ENCODE measurements around the gene MRPL50.

MRPL50 gene

GRCh38 chr9:101398068-101398929, at the start of gene MRPL50, which contains the start of gene ZNF189:
MRPL50 (minus strand) TSS chr9:101398618; CDS start chr9:101398592, 26 bp downstream.
ZNF189 (plus strand) TSS chr9:101398851; CDS start chr9:101399157, 306 bp downstream.
- Histone ChIP-seq H3K9ac (ENCODE audit: low read depth in 1 of 2, low read length in 2 of 2) (peak within 1 kb of the TSS; percentile 93 to 96), H3K27me3 (ENCODE audit: control insufficient read depth in 1 of 2, insufficient read depth in 2 of 2, low read length in 2 of 2) (no peaks in the 10 kb centered on the region), H3K4me3 (ENCODE audit: low read depth in 1 of 2, low read length in 2 of 2) (peak within 1 kb of the TSS; percentile 94 to 96), H3K27ac (ENCODE audit: low read depth, low read length) (peak within 1 kb of the TSS; percentile 69), H3K9me3 (ENCODE audit: control insufficient read depth in 1 of 2, low read length in 2 of 2) (peaks cover 0 to 10% of the 10 kb centered on the region in 2 donors), H3K36me3 (ENCODE audit: control insufficient read depth in 1 of 2, insufficient read depth in 2 of 2, low read length in 2 of 2) (peaks cover 26 to 37% of the 10 kb centered on the region in 2 donors), H3K4me1 (ENCODE audit: control insufficient read depth in 1 of 2, insufficient read depth in 2 of 2, low read length in 2 of 2) (peaks cover 27 to 34% of the 10 kb centered on the region in 2 donors)

- H3K9ac ChIP-seq (ENCODE audit: low read depth in 1 of 2, low read length in 2 of 2), result no peak overlapping the region
- H3K27me3 ChIP-seq (ENCODE audit: control insufficient read depth in 1 of 2, insufficient read depth in 2 of 2, low read length in 2 of 2), result no peaks in the 10 kb centered on the region
- H3K36me3 ChIP-seq (ENCODE audit: control insufficient read depth in 1 of 2, insufficient read depth in 2 of 2, low read length in 2 of 2), result no peaks in the 10 kb centered on the region
- peaks cover 28 to 35% of the 10 kb centered on the region in 2 donors for H3K4me1 ChIP-seq (ENCODE audit: control insufficient read depth in 1 of 2, insufficient read depth in 2 of 2, low read length in 2 of 2)
- no peak overlapping the region for H3K27ac ChIP-seq (ENCODE audit: low read depth, low read length)
- H3K4me3 ChIP-seq (ENCODE audit: low read depth in 1 of 2, low read length in 2 of 2), result no peak overlapping the region
- H3K9me3 ChIP-seq (ENCODE audit: control insufficient read depth in 1 of 2, low read length in 2 of 2), result no peaks in the 10 kb centered on the region
Measured at GRCh38 chr9:101446732-101447131, 48.3 kb upstream of the MRPL50 start.

GRCh38 chr9:101445353-101446029, 47.1 kb upstream of the MRPL50 start:
- Histone ChIP-seq H3K4me3 (ENCODE audit: low read depth in 1 of 2, low read length in 2 of 2) (peak overlapping the region; percentile 21 to 36), H3K9ac (ENCODE audit: low read depth in 1 of 2, low read length in 2 of 2) (peak overlapping the region; percentile 12 to 40), H3K27me3 (ENCODE audit: control insufficient read depth in 1 of 2, insufficient read depth in 2 of 2, low read length in 2 of 2) (no peaks in the 10 kb centered on the region)

GRCh38 chr9:101443364-101443771, 45.0 kb upstream of the MRPL50 start:
- Histone ChIP-seq H3K4me1 (ENCODE audit: control insufficient read depth in 1 of 2, insufficient read depth in 2 of 2, low read length in 2 of 2) (peaks cover 30 to 47% of the 10 kb centered on the region in 2 donors), H3K4me3 (ENCODE audit: low read depth in 1 of 2, low read length in 2 of 2) (peak overlapping the region; percentile 43 to 47), H3K36me3 (ENCODE audit: control insufficient read depth in 1 of 2, insufficient read depth in 2 of 2, low read length in 2 of 2) (no peaks in the 10 kb centered on the region), H3K9ac (ENCODE audit: low read depth in 1 of 2, low read length in 2 of 2) (peak overlapping the region; percentile 27 to 36), H3K27me3 (ENCODE audit: control insufficient read depth in 1 of 2, insufficient read depth in 2 of 2, low read length in 2 of 2) (no peaks in the 10 kb centered on the region), H3K27ac (ENCODE audit: low read depth, low read length) (peak overlapping the region; percentile 53), H3K9me3 (ENCODE audit: control insufficient read depth in 1 of 2, low read length in 2 of 2) (no peaks in the 10 kb centered on the region)

More at GRCh38 chr9:101445353-101446029, 47.1 kb upstream of the MRPL50 start:
- no peaks in the 10 kb centered on the region for H3K9me3 ChIP-seq (ENCODE audit: control insufficient read depth in 1 of 2, low read length in 2 of 2)
- no peaks in the 10 kb centered on the region for H3K36me3 ChIP-seq (ENCODE audit: control insufficient read depth in 1 of 2, insufficient read depth in 2 of 2, low read length in 2 of 2)
- peaks cover 28 to 29% of the 10 kb centered on the region in 2 donors for H3K4me1 ChIP-seq (ENCODE audit: control insufficient read depth in 1 of 2, insufficient read depth in 2 of 2, low read length in 2 of 2)
- peak overlapping the region; percentile 56 for H3K27ac ChIP-seq (ENCODE audit: low read depth, low read length)

- peak overlapping the region; percentile 27 to 36 for H3K9ac ChIP-seq (ENCODE audit: low read depth in 1 of 2, low read length in 2 of 2)
- peak overlapping the region; percentile 43 to 47 for H3K4me3 ChIP-seq (ENCODE audit: low read depth in 1 of 2, low read length in 2 of 2)
- H3K36me3 ChIP-seq (ENCODE audit: control insufficient read depth in 1 of 2, insufficient read depth in 2 of 2, low read length in 2 of 2), result no peaks in the 10 kb centered on the region
- peak overlapping the region; percentile 53 for H3K27ac ChIP-seq (ENCODE audit: low read depth, low read length)
- no peaks in the 10 kb centered on the region for H3K9me3 ChIP-seq (ENCODE audit: control insufficient read depth in 1 of 2, low read length in 2 of 2)
- H3K4me1 ChIP-seq (ENCODE audit: control insufficient read depth in 1 of 2, insufficient read depth in 2 of 2, low read length in 2 of 2), result peaks cover 30 to 52% of the 10 kb centered on the region in 2 donors
- H3K27me3 ChIP-seq (ENCODE audit: control insufficient read depth in 1 of 2, insufficient read depth in 2 of 2, low read length in 2 of 2), result no peaks in the 10 kb centered on the region
Measured at GRCh38 chr9:101442736-101443135, 44.3 kb upstream of the MRPL50 start.

- Histone ChIP-seq H3K4me3 (ENCODE audit: low read depth in 1 of 2, low read length in 2 of 2) (peak overlapping the region; percentile 47 to 60), H3K36me3 (ENCODE audit: control insufficient read depth in 1 of 2, insufficient read depth in 2 of 2, low read length in 2 of 2) (no peaks in the 10 kb centered on the region), H3K27me3 (ENCODE audit: control insufficient read depth in 1 of 2, insufficient read depth in 2 of 2, low read length in 2 of 2) (no peaks in the 10 kb centered on the region), H3K27ac (ENCODE audit: low read depth, low read length) (peak overlapping the region; percentile 76), H3K9ac (ENCODE audit: low read depth in 1 of 2, low read length in 2 of 2) (peak overlapping the region; percentile 69 to 80), H3K4me1 (ENCODE audit: control insufficient read depth in 1 of 2, insufficient read depth in 2 of 2, low read length in 2 of 2) (peaks cover 30 to 55% of the 10 kb centered on the region in 2 donors), H3K9me3 (ENCODE audit: control insufficient read depth in 1 of 2, low read length in 2 of 2) (no peaks in the 10 kb centered on the region)
Measured at GRCh38 chr9:101442318-101442717, 43.9 kb upstream of the MRPL50 start.

GRCh38 chr9:101440714-101441230, 42.4 kb upstream of the MRPL50 start:
- peak overlapping the region; percentile 83 for H3K27ac ChIP-seq (ENCODE audit: low read depth, low read length)
- no peaks in the 10 kb centered on the region for H3K27me3 ChIP-seq (ENCODE audit: control insufficient read depth in 1 of 2, insufficient read depth in 2 of 2, low read length in 2 of 2)
- peak overlapping the region; percentile 60 to 62 for H3K4me3 ChIP-seq (ENCODE audit: low read depth in 1 of 2, low read length in 2 of 2)
- H3K4me1 ChIP-seq (ENCODE audit: control insufficient read depth in 1 of 2, insufficient read depth in 2 of 2, low read length in 2 of 2), result peaks cover 30 to 60% of the 10 kb centered on the region in 2 donors
- H3K9me3 ChIP-seq (ENCODE audit: control insufficient read depth in 1 of 2, low read length in 2 of 2), result no peaks in the 10 kb centered on the region
- no peaks in the 10 kb centered on the region for H3K36me3 ChIP-seq (ENCODE audit: control insufficient read depth in 1 of 2, insufficient read depth in 2 of 2, low read length in 2 of 2)
- H3K9ac ChIP-seq (ENCODE audit: low read depth in 1 of 2, low read length in 2 of 2), result peak overlapping the region; percentile 69 to 80

GRCh38 chr9:101438523-101438922, 40.1 kb upstream of the MRPL50 start:
- H3K9me3 ChIP-seq (ENCODE audit: control insufficient read depth in 1 of 2, low read length in 2 of 2), result no peaks in the 10 kb centered on the region
- peak overlapping the region; percentile 70 for H3K27ac ChIP-seq (ENCODE audit: low read depth, low read length)
- H3K4me1 ChIP-seq (ENCODE audit: control insufficient read depth in 1 of 2, insufficient read depth in 2 of 2, low read length in 2 of 2), result peaks cover 15 to 50% of the 10 kb centered on the region in 2 donors

GRCh38 chr9:101437806-101438232, 39.4 kb upstream of the MRPL50 start:
- H3K4me1 ChIP-seq (ENCODE audit: control insufficient read depth in 1 of 2, insufficient read depth in 2 of 2, low read length in 2 of 2), result peaks cover 13 to 43% of the 10 kb centered on the region in 2 donors
- H3K4me3 ChIP-seq (ENCODE audit: low read depth in 1 of 2, low read length in 2 of 2), result peak overlapping the region in 1 of 2 donors; percentile 1
- H3K27me3 ChIP-seq (ENCODE audit: control insufficient read depth in 1 of 2, insufficient read depth in 2 of 2, low read length in 2 of 2), result no peaks in the 10 kb centered on the region
- no peaks in the 10 kb centered on the region for H3K9me3 ChIP-seq (ENCODE audit: control insufficient read depth in 1 of 2, low read length in 2 of 2)
- H3K27ac ChIP-seq (ENCODE audit: low read depth, low read length), result peak overlapping the region; percentile 70
- peak overlapping the region; percentile 35 to 49 for H3K9ac ChIP-seq (ENCODE audit: low read depth in 1 of 2, low read length in 2 of 2)
- H3K36me3 ChIP-seq (ENCODE audit: control insufficient read depth in 1 of 2, insufficient read depth in 2 of 2, low read length in 2 of 2), result peaks cover 0 to 4% of the 10 kb centered on the region in 2 donors

More at GRCh38 chr9:101438523-101438922, 40.1 kb upstream of the MRPL50 start:
- Histone ChIP-seq H3K27me3 (ENCODE audit: control insufficient read depth in 1 of 2, insufficient read depth in 2 of 2, low read length in 2 of 2) (no peaks in the 10 kb centered on the region), H3K4me3 (ENCODE audit: low read depth in 1 of 2, low read length in 2 of 2) (peak overlapping the region in 1 of 2 donors; percentile 27), H3K36me3 (ENCODE audit: control insufficient read depth in 1 of 2, insufficient read depth in 2 of 2, low read length in 2 of 2) (peaks cover 0 to 4% of the 10 kb centered on the region in 2 donors), H3K9ac (ENCODE audit: low read depth in 1 of 2, low read length in 2 of 2) (peak overlapping the region; percentile 35 to 49)
